NCI-H128 (cell line): ENCODE measurements around the gene CD226.
"Not testable (repeated sequence)": the region's sequence is repeated elsewhere in the genome, so short reads cannot be mapped to it uniquely, and the experiment has no call there.

Source experiments
- DNase-seq: peaks from one replicate; lab custom pipeline; 2025; ENCODE audit not compliant: unreplicated experiment; lab: John Stamatoyannopoulos, UW

CD226 gene

DNA sequence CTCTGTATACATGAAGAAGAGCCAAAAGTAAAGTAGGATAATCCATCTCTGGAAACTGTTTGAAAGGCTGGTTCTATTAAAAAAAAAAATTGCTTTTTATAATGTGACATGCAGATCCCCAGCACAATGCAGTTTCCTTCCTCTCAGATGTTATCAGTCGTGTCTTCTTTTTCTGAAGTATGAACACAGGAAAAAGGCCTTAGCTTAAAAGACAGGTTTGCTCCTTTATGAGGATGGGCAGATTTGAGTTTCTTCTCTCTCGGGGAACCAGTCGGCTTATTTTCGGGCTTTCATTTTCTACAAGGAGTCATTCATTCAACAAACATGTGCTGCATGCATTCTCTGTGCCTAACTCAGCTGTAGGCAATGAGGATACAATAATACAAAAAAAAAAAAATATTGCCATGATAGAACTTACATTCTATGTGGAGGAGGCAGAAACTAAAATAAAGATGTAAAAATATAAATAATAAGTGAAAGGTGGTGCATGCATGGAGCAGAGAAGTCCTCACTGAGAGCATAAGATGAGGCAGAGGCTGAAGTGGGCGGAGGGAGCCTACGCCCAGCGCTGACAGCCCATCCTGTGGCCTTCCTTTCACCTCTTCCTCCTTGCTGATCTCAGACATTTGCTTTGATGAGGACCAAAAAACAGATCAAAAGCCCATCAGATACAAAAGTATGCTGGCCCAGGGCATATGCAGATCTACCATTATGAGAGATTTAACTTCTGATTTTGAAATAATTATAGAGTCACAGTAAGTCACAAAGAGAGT lies at the start of gene CD226:
CD226 (minus strand) TSS at position 513 of the 773 bp plus-strand sequence; CDS start at position 46, 467 bp downstream.
- no peak for DNase-seq

DNA sequence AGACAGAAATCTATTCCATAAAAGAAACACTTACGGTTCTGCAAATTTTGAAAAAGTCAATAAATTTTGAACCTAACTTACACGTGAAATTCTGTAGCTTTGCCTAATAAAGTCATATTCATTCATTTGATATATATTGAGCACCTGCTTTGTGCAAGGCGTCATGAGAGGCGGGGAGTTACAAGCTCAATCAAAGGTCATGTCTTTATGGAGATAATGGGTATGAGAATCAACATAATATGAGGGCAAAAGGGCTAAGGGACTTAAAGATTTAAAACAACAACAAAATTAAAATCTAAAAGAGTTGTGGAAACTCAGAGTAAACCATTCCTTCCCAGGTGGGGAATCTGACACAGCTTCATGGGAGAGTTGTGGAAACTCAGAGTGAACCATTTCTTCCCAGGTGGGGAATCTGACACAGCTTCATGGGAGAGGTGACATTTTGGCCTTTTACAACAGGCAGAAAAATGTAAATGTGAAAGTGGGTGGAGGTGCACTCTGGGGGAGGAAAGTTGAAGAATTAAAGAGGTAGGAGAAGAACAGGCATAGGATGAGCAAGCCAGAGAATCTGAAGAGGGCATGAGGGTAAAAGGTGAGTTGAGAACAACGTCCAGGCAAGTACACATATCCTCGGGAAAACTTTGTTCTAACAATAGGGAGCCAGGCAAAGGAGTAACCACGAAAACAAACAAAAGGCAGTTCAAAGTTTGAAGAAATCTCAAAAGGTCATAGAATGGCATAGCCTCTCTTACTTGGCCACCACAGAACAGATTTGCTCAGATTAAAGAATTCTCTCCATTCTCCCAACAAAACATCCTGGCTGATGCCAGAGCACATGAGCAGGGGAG lies 49.5 kb upstream of the CD226 start:
- DNase-seq = no peak

GRCh38 chr18:69996417-69996816 lies 48.7 kb upstream of the CD226 start:
- DNase-seq = no peak

DNA sequence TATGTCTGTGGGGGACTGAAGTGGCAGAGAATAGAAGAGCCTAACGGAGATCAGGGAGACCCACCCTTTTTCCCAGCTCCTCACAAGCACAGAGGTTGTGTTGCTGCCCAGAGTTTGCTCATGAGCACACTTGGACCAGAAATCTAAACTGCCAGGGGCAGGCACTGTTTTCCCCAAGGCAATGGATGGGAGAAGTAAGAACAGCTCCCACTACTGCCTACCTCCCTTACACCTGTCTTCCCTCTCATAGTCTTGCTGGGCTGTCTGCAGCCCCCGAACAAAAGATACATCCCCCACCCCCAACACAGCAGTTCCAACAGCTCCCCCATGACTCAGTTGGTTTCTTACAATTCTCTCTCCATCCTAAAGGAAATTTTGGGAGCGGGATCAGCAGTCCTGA lies 48.1 kb upstream of the CD226 start:
- DNase-seq = no peak

DNA sequence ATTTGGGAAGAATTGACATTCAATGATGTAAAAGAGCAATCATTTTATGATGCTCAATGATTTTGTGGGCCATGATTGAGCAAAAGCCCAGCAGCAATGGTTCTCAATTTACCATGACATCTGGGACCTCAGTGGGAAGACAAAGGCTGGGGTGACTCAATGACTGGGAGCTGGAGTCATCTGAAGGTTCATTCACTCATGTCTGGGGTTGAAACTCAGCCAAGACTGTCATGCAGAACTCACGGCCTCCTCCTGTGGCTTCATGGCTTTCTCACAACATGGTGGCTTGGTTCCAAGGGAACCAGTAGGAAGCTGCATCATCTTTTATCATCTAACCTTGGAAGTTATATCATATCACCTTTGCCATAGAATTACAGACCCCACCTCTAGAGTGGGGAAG lies 45.1 kb upstream of the CD226 start:
- DNase-seq = no peak

DNA sequence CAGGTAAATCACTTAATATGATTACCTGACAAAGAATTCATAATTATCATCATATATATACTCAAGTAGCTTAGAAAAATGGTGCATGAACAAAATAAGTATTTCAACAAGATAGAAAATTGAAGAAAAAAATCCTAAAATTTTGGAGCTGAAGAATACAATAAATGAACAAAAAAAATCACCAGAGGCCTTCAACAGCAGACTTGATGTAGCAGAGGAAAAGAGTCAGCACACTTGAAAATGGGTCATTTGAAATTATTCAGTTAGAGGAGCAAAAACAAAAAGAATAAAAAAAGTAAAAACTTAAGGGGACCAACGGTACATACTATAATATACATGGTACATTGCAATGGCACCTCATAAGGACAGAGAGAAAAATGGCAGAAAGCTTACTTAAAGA lies 40.2 kb upstream of the CD226 start:
- DNase-seq = no peak

DNA sequence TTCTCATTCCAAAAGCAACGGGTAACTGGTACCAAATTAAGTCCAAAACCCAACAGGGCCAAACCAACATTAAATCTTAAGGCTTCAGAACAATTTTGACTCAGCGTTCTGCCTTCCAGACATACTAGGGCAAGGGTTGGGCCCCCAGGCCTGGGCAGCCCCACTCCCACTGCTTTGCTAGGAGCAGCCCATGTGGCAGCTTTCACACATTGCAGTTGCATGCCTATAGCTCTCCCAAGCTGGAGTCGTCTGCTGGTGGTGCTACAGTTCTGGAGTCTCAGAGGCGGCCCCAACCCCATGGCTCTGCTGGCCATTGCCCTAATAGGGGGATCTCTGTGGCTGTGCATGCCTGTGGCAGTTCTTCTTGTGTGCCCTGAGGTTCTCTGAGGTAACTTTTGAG lies 37.6 kb upstream of the CD226 start:
- DNase-seq = no peak

DNA sequence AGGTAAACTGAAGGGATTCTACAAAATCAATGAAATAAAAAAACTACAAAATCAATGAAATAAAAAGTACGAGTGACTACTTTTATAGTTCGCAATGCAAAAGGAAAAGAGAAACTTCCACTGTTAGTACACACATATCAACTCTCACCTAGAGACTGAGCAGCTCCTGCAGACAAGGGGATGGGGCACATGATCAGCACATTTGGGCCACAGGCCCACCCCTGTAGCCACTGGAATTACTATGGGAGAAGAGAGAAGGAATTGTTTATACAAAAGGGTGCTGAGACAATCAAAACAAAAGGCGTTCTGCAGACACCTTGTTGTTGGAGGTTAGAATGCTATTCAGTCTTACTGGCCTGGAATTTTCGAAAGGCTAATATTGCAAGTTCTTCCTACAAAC lies 34.7 kb upstream of the CD226 start:
- DNase-seq = no peak

GRCh38 chr18:69981948-69982347 lies 34.3 kb upstream of the CD226 start:
- DNase-seq = no peak

DNA sequence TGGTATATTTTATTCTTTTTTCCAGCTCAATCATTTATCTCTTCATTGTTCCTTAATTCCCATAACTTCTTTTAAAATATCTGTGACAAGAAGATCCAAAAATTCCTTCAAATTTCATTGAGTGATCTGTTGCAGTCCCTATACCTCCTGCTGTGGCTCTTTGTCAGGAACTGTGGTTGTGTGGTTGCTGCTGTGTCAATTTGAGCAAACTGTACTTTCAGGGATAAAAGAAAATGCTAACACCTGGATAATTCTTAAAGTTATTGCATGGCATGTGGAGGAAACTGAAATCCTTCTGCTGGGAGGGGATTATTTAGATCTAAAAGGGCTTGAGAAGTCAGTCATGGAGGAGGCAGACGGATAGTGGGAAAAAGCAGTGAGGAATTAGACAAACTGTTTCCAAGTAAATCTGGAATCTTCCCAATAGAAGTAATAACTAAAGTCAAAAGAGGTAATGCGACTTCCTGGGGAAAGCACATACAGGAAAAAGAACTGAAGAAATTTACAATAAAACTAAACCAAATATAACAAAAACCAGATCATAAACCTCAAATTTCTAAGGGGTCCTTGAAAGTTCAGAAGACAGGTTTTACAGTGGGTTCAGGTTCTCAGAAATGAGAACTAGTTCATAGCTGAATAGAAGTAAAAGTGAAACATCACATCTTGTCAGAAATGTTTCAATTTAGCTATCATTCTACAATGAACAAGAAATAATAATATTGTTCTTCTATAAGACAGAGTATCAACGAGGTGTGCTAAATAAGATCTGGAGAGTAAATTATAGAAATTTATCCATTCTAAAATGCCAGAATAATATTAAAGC lies 33.5 kb upstream of the CD226 start:
- DNase-seq = no peak

DNA sequence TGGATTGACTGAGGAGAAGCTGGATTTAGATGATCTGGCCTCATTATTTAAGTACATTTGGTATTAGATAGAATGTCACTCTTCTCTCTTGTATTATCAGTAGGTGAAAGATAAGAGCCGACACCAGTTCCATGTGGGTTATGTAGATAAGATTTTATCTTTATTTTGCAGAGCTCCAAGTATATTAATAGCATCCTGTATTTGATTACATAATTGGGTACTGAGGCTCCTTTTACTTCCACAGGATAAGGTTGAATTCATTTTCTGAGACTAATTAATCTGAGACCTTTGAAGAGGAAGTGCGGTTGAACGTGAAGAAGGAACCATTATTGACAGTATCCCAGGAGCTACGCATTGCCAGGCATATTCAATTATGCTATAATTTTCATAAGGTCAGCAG lies 32.8 kb upstream of the CD226 start:
- DNase-seq = no peak

- no peak for DNase-seq
Measured at GRCh38 chr18:69978732-69979715, 31.4 kb upstream of the CD226 start.

DNA sequence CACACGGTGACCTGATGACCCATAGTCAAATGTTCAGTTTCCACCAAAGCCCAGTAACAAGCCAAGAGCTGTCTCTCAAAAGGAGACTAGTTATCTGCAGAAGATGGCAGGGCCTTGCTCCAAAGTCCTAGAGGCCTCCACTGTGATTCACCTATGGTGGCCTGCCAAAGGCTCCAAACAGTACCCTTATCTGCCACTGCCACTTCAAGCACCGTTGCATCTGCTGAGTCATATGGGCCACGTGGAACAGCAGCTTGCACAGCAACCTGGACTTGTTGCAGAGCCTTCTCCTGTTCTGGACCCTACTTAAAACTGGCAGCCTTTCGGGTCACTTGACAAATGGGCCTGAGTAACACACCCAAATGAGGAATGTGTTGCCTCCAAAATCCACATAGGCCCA lies 27.6 kb upstream of the CD226 start:
- DNase-seq = not testable (repeated sequence)

DNA sequence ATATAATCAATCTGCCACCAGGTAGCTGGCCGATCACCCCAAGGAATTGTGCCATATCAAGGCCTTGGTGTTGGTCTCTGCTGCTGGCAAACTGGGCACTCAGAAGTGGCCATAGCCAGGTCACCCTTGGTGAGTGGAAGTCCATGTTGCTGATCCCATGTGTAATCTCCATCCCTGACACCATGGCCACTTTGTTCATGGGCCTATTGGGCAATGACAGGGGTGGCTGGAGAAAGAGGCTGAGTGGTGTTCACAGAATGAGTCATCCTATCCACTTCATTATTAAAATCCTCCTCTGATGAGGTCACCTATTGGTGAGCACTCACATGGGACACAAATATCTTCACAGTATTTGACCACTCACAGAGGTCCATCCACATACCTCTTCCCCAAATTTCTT lies 26.7 kb upstream of the CD226 start:
- no peak for DNase-seq

DNA sequence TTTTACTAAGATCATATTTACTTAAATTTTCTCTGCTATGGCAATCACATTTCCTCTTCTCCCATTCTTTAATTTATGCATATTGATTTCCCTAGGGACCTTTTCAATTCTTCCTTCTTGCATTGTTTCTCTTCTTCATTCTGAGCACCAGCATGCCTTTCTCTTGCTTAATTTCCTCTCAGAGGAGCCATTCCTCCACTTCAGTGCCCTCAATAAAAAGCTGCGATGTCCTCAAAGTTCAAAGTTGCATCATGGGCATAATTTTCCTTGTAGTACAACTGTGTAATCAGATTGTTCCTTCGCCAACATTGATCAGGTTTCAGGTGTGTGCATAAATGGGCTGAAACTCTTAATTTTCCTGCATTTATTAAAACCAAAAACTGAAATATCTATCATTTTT lies 21.8 kb upstream of the CD226 start:
- DNase-seq = no peak

DNA sequence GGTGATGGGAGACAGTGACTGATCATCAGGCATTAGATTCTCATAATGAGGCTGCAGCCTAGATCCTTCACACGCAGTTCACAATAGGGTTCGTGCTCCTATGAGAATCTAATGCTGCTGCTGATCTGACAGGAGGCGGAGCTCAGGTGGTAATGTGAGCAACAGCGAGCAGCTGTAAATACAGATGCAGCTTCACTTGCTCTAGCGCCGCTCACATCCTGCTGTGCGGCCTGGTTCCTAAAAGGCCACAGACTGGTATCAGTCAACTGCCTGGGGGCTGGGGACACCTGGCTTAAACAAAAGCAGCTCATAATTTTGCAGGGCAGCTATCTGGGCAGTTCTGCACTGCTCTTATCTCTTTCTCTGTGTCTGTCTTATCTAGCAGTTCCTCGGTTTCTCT lies 20.4 kb upstream of the CD226 start:
- no peak for DNase-seq

DNA sequence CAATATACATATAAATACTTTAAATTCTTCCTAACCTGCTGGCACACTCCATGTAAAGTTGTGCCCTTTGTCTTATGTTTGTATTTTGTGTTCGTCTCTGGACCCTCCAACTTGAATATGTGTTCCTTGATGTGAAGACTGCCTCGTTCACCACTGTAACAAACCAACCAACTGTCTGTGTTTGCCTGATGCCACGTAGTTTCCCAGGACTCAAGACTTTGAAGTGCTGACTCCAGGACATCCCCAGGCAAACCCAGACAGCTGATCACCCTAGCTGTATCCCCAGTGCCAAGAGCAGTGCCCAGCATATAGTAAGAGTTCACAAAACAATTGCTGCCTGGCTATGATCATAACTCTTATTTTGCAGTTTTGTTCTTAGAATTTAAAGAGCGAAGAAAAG lies 15.5 kb upstream of the CD226 start:
- no peak for DNase-seq

DNA sequence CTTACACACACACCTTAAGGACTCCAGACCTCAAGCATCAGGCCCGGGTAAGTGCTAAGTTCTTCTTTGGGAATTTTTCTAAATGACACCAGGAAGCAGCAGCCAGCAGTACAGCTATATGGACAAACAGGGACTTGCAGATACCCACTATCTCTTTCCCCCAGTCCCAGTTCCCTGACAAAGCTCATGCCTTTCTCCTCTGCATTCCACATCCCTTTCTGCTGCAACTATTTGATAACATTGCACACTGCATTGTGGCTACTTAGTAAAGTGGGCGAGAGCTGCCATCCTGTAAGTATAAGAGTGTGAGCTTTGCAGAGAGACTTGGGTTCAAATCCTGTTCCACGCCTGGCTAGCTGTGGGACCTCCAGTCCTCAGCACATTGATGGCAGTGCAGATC lies 14.0 kb upstream of the CD226 start:
- DNase-seq = no peak

DNA sequence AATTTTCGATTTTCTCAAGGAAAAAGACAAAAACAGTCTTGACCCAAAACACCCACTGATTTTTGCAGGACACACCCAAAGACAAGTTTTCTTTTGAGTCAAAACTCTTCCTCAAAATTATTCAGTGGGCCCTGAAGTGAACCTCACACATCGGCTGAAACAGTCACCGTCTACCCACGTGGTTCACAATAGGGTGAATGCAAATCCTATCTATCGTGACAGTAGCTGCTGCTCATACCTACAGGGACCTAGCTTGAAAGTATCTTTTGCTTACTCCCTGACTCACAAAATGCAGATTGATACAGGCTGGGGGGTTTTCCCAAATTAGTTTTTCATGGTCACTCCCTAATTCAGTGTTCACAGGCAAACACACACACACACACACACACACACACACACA lies 10.7 kb upstream of the CD226 start:
- no peak for DNase-seq

- no peak for DNase-seq
Measured at GRCh38 chr18:69957747-69958146, 10.1 kb upstream of the CD226 start.
